Measurements from ENCODE around the gene CACNA2D2.

CACNA2D2 gene

GRCh38 chr3:50503504-50504342 lies at the start of gene CACNA2D2:
Gene CACNA2D2 (minus strand): TSS chr3:50503634. CDS start chr3:50503423, 211 bp downstream.
- DNase-seq, result no peak

GRCh38 chr3:50552598-50552997 lies 49.2 kb upstream of the CACNA2D2 start:
- no peak for DNase-seq

GRCh38 chr3:50551681-50552435 lies 48.4 kb upstream of the CACNA2D2 start:
- no peak for DNase-seq

- no peak for DNase-seq
Observed at GRCh38 chr3:50551054-50551659, 47.7 kb upstream of the CACNA2D2 start.

- no peak for DNase-seq
Observed at GRCh38 chr3:50550079-50550736, 46.8 kb upstream of the CACNA2D2 start.

GRCh38 chr3:50549226-50549625 lies 45.8 kb upstream of the CACNA2D2 start:
- no peak for DNase-seq

- DNase-seq, result no peak
Observed at GRCh38 chr3:50545781-50546180, 42.3 kb upstream of the CACNA2D2 start.

GRCh38 chr3:50542177-50543034 lies 39.0 kb upstream of the CACNA2D2 start:
- DNase-seq, result peak; percentile 32

- DNase-seq, result no peak
Observed at GRCh38 chr3:50539356-50540286, 36.2 kb upstream of the CACNA2D2 start.

- DNase-seq, result no peak
Observed at GRCh38 chr3:50537421-50538129, 34.1 kb upstream of the CACNA2D2 start.

- DNase-seq, result no peak
Observed at GRCh38 chr3:50536471-50537180, 33.2 kb upstream of the CACNA2D2 start.

- DNase-seq, result no peak
Observed at GRCh38 chr3:50534681-50535330, 31.4 kb upstream of the CACNA2D2 start.

GRCh38 chr3:50533807-50534461 lies 30.5 kb upstream of the CACNA2D2 start:
- DNase-seq, result no peak

GRCh38 chr3:50533316-50533715 lies 29.9 kb upstream of the CACNA2D2 start:
- no peak for DNase-seq

- DNase-seq, result no peak
Observed at GRCh38 chr3:50532062-50532705, 28.8 kb upstream of the CACNA2D2 start.

- no peak for DNase-seq
Observed at GRCh38 chr3:50531201-50531600, 27.8 kb upstream of the CACNA2D2 start.

- no peak for DNase-seq
Observed at GRCh38 chr3:50530001-50530970, 26.9 kb upstream of the CACNA2D2 start.

Measured in NCI-H748 treated with DMSO at 0.1 percent for 48 hours (cell line).